Panc1 (cell line): ENCODE results near the gene CCDC51.

Source experiments
- CTCF ChIP-seq: fragments of 450-650 bp; IDR thresholded peaks from 2 replicates; pipeline ENCODE4 v1.5.1; 2017; ENCODE audit warnings: mild to moderate bottlenecking
- REST ChIP-seq, 2 experiments: IDR thresholded peaks; 2 replicates each; pipeline ENCODE4 v1.6.1; 2011 to 2012; ENCODE audit warnings: low read depth in 2 of 2, control low read depth in 1 of 2, low read length in 1 of 2, mild to moderate bottlenecking in 1 of 2, moderate library complexity in 1 of 2; ENCODE audit not compliant: insufficient read depth in 1 of 2
- SIN3A ChIP-seq: IDR thresholded peaks from 2 replicates; pipeline ENCODE4 v1.6.1; 2012; ENCODE audit warnings: low read depth, mild to moderate bottlenecking, low read length, moderate library complexity, borderline replicate concordance; ENCODE audit not compliant: insufficient read depth

GRCh38 chr3:48428088-48428571, 11.8 kb downstream of the CCDC51 start:
- TF ChIP-seq CTCF: no peak
- TF ChIP-seq REST (IDR thresholded peaks at IDR 0.05; ENCODE audit: insufficient read depth in 1 of 2, low read depth in 2 of 2, low read length in 1 of 2): no peak
- no peak for TF ChIP-seq SIN3A
